Adrenal gland (tissue), 12 donors: ENCODE measurements around the gene TFAM. TPM values are rescaled to one million over a fixed set of nuclear protein-coding genes. Genes with fewer than 3 reads are reported as not detected.
"Not testable (repeated sequence)": the region's sequence is repeated elsewhere in the genome, so short reads cannot be mapped to it uniquely, and the experiment has no call there.

ENCODE experiments used
- DNase-seq, 7 donors: peaks; one replicate each; pipeline ENCODE4 v3.0.0-alpha.2; 2019 to 2020
- H3K27ac ChIP-seq, 5 donors: fragments of 200-600 bp; sonication (generic) in 4 of 5; 1 replicate in 3 of 5; 2 replicates in 2 of 5; pipeline versions ENCODE4 v1.5.1 to v1.8.0; 2016 to 2020; ENCODE audit warnings: mild to moderate bottlenecking in 1 of 5
- H3K27me3 ChIP-seq: fragments of 200-600 bp; 2 replicates; pipeline ENCODE4 v1.8.0; 2021
- H3K36me3 ChIP-seq, 2 donors: fragments of 200-600 bp; replicated peaks in 1 of 2; 1 replicate in 1 of 2; 2 replicates in 1 of 2; pipeline versions ENCODE4 v1.5.1 to v1.8.0; 2018 to 2022
- H3K4me1 ChIP-seq, 2 donors: fragments of 200-600 bp; replicated peaks in 1 of 2; 1 replicate in 1 of 2; 2 replicates in 1 of 2; pipeline versions ENCODE4 v1.5.1 to v1.8.0; 2018 to 2021
- H3K4me3 ChIP-seq, 4 donors: fragments of 200-600 bp; sonication (generic) in 3 of 4; one replicate each; pipeline ENCODE4 v1.5.1; 2016 to 2018
- H3K9me3 ChIP-seq, 3 donors: fragments of 200-600 bp; sonication (generic) in 1 of 3; replicated peaks in 1 of 3; 1 replicate in 2 of 3; 2 replicates in 1 of 3; pipeline versions ENCODE4 v1.5.1 to v1.8.0; 2016 to 2021
- POLR2A ChIP-seq, 2 donors: fragments of 450-650 bp; IDR thresholded peaks; one replicate each; pipeline ENCODE4 v1.6.1; 2017; ENCODE audit warnings: antibody characterized with exemption in 2 of 2, mild to moderate bottlenecking in 2 of 2, moderate library complexity in 1 of 2
- WGBS, 4 donors: extraction: QIAGEN DNeasy Blood & Tissue Kit in 2 of 4; methylation state at CpG; one replicate each; pipeline versions ENCODE4 v1.1.5 to v1.1.7; 2013 to 2017; 5-methylcytosine and 5-hydroxymethylcytosine counted together
- intact Hi-C, 2 donors: fragments of 100-400 bp; cut with DNase I; formaldehyde crosslinking; loops; one replicate each; pipeline versions ENCODE4 v1.14.1 to v1.15.0; 2022 to 2023
- polyA plus RNA-seq, 3 donors: library from polyadenylated mRNA; stranded (reverse); fragments of 200-250 nt in 2 of 3; fragments of 350-450 nt in 1 of 3; fragmentation: Illumina TruSeq in 1 of 3; extraction: RNeasy Lipid Tissue Mini Kit (QIAGEN cat#74804) in 1 of 3; gene quantifications; one replicate each; pipeline ENCODE4 v1.2.3, GENCODE V29; 2013 to 2014
- total RNA-seq, 9 donors: library from RNA; depleted of rRNA in 4 of 9; stranded (reverse); fragments of >200 nt in 4 of 9; fragments of 120-200 nt in 1 of 9; fragmentation: NEBNext Ultra II Directional in 1 of 9; extraction: Animal tissue kit (Norgen Biotek cat#: 25700) in 1 of 9; gene quantifications; one replicate each; pipeline versions ENCODE4 v1.1.0 to v1.2.4, GENCODE V29; 2013 to 2023
- TF ChIP-seq, protein P1 (sequence below), 6 experiments: fragments of 450-650 bp in 4 of 6; fragments of 200-600 bp in 2 of 6; sonication (generic) in 1 of 6; IDR thresholded peaks; 1 replicate in 5 of 6; 2 replicates in 1 of 6; pipeline versions ENCODE4 v1.5.1 to v1.8.0; 2016 to 2021; ENCODE audit warnings: antibody characterized with exemption in 6 of 6, mild to moderate bottlenecking in 2 of 6, moderate library complexity in 1 of 6
- donor health status: healthy with polysubstance abuse.
- donor health status: Bipolar disorder and iron deficiency.
- donor health status: DM: yes; HTN: yes; CAD: no.
- donor health status: DM: no; HTN: no; CAD: no.
- donor health status: DM: no; HTN: no; CAD: no.
- donor health status: DM: yes; HTN: yes; CAD: no.

TFAM gene
- total and polyA plus RNA-seq, 12 donors: 4.3 to 55.7 (median 34.2) TPM

DNA sequence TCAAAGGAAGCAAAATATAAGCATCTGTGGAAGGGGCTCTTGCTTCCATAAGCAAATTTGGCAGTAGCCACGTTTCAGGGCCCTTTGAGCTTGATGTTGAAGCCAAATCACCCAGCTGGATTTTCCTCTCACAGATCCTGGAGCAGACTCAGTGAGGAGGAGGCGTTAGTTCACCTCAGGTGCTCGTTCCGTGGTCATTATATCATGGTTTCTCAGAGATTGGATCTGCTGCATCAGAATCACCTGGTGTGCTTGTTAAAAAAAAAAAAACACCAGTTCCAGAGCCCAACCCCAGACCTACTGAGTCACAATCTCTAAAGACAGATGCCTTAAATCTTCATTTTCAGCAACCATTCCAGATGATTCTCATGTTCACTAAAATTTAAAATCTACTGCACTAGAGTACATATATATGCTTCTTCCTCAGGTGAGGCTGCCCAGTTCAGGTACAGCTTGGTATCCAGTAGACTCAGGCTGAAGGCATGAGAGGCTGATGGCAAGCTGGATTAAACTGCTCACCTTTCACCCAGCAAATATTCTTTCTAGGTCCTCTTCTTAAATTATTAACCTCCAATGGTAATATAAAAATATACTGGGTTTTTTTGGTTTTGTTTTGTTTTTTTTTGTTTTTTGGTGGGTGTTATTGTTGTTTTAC lies 24.9 kb downstream of the TFAM start:
- no peak overlapping the region for H3K27ac ChIP-seq
- H3K4me1 ChIP-seq: no peaks in the 10 kb centered on the region
- 54 to 90% (median 70%) methylated on average over 4 of the region's 4 CpGs for WGBS, 4 donors
- no peak for TF ChIP-seq POLR2A (IDR thresholded peaks at IDR 0.05)
- H3K4me3 ChIP-seq: no peak overlapping the region
- no peaks in the 10 kb centered on the region for H3K27me3 ChIP-seq
- no peaks in the 10 kb centered on the region for H3K36me3 ChIP-seq
- intact Hi-C loops: no loop called here
- H3K9me3 ChIP-seq: no peaks in the 10 kb centered on the region
- DNase-seq: no peak

DNA sequence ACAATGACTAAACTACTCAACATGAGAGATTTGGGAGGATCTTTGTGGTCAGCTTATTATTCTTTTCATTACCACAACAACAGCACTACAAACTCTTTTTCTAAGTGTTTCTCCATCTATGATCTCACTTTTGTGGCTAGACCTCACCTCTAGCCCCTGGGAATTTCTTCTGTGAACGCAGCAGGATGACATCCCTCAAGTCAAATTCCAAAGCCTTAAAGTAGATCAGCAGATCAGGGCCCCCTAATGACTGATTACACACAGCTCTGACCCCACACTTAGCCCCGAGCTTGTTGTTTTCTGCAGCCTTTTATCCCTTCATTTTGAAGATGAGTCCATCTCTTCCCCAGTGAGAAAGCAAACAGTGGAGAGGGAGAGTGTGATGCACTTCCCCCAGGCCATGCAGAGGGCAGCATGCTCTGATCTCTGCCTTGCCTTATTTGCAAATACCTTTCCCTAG lies 27.3 kb downstream of the TFAM start:
- no peak for TF ChIP-seq POLR2A (IDR thresholded peaks at IDR 0.05)
- TF ChIP-seq, protein P1, sequence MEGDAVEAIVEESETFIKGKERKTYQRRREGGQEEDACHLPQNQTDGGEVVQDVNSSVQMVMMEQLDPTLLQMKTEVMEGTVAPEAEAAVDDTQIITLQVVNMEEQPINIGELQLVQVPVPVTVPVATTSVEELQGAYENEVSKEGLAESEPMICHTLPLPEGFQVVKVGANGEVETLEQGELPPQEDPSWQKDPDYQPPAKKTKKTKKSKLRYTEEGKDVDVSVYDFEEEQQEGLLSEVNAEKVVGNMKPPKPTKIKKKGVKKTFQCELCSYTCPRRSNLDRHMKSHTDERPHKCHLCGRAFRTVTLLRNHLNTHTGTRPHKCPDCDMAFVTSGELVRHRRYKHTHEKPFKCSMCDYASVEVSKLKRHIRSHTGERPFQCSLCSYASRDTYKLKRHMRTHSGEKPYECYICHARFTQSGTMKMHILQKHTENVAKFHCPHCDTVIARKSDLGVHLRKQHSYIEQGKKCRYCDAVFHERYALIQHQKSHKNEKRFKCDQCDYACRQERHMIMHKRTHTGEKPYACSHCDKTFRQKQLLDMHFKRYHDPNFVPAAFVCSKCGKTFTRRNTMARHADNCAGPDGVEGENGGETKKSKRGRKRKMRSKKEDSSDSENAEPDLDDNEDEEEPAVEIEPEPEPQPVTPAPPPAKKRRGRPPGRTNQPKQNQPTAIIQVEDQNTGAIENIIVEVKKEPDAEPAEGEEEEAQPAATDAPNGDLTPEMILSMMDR (IDR thresholded peaks at IDR 0.05): no peak
- Histone ChIP-seq H3K27me3 (no peaks in the 10 kb centered on the region), H3K4me3 (no peak overlapping the region), H3K36me3 (no peaks in the 10 kb centered on the region), H3K4me1 (no peaks in the 10 kb centered on the region), H3K27ac (no peak overlapping the region), H3K9me3 (no peaks in the 10 kb centered on the region)
- intact Hi-C loops: no loop called here
- no peak for DNase-seq
- 45 to 58% (median 54%) methylated on average over 2 of the region's 2 CpGs for WGBS, 4 donors

DNA sequence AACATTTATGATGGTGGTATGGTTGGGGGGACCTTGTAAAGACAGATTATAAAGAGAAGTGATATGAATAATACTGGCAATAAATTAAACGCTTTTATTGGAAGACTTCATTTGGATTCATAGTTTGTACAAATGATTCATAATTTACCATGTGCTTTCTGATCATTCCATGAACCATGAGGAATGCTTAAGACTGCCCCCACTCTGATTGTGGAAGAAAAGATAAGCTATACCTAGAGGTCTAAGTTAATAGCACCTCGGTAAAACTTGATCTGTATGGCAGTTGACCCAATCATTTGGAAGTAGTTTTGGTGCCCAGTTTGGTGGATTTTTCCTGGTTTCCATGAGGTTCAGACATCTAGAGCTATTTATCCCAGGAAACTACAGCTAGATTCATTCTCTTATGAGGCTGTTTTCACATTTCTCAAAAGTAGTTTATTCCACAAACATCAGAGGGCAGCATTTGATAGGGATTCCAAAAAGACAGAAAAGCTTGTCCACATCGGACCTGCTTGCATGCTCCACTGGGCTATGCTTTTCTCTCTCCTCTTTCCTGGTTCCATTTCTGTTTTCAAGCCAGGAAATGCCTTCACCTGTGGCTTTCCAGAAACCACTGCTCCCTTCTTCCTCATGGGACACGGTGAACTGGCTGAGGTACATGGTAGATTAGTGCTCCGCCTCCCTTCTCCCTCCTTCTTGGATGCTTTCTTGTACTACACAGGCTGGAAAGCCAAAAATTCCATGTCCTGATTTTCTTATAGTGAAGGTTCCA lies 29.2 kb downstream of the TFAM start:
- no peak for DNase-seq
- WGBS, 4 donors: 42 to 53% (median 48%) methylated on average over 5 of the region's 5 CpGs

DNA sequence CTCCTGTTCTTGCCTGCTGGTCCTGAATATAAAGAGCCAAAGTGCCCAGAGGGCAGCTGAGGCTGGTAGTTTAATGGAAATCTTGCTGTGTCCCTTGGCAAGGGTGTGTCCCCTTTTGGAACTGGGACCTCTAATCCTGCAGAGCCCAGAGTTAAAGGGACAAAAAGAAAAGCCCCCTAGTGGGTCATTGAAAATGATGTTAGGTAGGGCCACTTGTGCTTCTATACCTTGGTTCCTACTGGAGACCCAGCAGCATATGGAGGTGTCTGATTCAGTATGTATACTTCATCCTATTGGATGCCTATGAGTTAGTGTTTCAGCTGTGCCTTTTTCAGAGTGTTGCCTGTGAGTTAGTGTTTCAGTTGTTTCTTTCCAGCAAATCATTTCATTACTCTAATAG lies 30.5 kb downstream of the TFAM start:
- intact Hi-C loops: no loop called here
- TF ChIP-seq POLR2A (IDR thresholded peaks at IDR 0.05): no peak
- TF ChIP-seq, protein P1 (IDR thresholded peaks at IDR 0.05): no peak

More for the DNA sequence above, 29.2 kb downstream of the TFAM start:
- H3K4me3 ChIP-seq: no peak overlapping the region
- no peaks in the 10 kb centered on the region for H3K9me3 ChIP-seq
- no peaks in the 10 kb centered on the region for H3K27me3 ChIP-seq
- no peaks in the 10 kb centered on the region for H3K36me3 ChIP-seq
- intact Hi-C loops: no loop called here
- no peak overlapping the region for H3K27ac ChIP-seq
- no peaks in the 10 kb centered on the region for H3K4me1 ChIP-seq
- TF ChIP-seq, protein P1 (IDR thresholded peaks at IDR 0.05): peak in 4 of 6 experiments; percentile 14 to 49 (median 42)
- no peak for TF ChIP-seq POLR2A (IDR thresholded peaks at IDR 0.05)

DNA sequence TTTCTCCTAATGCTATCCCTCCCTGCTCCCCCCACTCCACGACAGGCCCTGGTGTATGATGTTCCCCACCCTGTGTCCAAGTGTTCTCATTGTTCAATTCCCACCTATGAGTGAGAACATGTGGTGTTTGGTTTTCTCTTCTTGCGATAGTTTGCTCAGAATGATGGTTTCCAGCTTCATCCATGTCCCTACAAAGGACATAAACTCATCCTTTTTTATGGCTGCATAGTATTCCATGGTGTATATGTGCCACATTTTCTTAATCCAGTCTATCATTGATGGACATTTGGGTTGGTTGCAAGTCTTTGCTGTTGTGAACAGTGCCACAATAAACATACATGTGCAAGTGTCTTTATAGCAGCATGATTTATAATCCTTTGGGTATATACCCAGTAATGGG lies 32.7 kb downstream of the TFAM start:
- H3K9me3 ChIP-seq, intact Hi-C loops: not testable (repeated sequence)

More for the DNA sequence above, 30.5 kb downstream of the TFAM start:
- DNase-seq: no peak
- no peaks in the 10 kb centered on the region for H3K9me3 ChIP-seq
- no peak overlapping the region for H3K4me3 ChIP-seq
- no peaks in the 10 kb centered on the region for H3K27me3 ChIP-seq
- no peaks in the 10 kb centered on the region for H3K4me1 ChIP-seq
- H3K27ac ChIP-seq: no peak overlapping the region
- H3K36me3 ChIP-seq: no peaks in the 10 kb centered on the region

More for the DNA sequence above, 32.7 kb downstream of the TFAM start:
- not testable (repeated sequence) for H3K27me3 ChIP-seq, H3K4me3 ChIP-seq, H3K4me1 ChIP-seq, DNase-seq, H3K27ac ChIP-seq, H3K36me3 ChIP-seq
- 81 to 89% (median 83%) methylated on average over 2 of the region's 2 CpGs for WGBS, 4 donors
